ENCODE results near the gene ATP7B. TPM values are rescaled to one million over a fixed set of nuclear protein-coding genes. Genes with fewer than 3 reads are reported as not detected.
A peak's percentile ranks its signal among the peaks of the same experiment; 100 is the strongest.

Gene ATP7B
- total RNA-seq: 9.1 and 14.4 TPM in 2 replicates
- 3.9 and 4.9 TPM in 2 replicates for polyA plus RNA-seq

DNA sequence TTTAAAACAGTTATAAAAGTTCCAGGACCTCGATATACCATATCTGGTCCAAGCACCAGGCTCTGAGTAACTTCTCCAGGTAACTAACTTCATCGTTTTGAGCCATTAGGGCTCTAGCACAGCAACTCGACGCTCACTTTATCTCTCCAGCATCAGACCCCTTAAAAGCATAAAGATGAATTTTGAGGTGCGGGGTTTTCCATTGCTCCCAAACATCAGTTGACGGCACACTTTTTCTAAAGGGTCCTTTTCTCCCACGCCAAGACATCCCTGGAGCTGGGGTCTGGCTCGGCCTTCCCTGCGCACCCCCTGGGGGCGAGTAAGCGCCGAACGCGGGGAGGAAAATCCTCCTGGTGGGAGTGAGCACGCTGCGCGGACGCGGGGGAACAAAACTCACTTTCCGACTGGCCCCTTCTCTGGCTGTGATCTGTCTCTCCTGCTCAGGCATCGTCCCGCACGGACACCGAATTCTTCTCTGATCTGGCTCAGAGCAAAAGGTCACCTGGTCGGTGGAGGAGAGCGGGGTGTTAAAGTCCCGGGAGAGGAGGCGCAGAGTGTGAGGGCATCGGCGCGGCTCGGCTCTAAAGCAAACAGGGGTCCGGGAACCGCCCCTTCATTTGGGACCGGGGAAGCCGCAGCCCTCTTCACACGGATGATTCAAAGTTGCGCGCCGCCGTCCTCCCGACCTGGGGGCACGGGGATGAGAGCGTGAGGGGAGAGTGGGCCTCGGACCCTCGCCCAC, at the start of gene ATP7B:
Gene ATP7B, minus strand, starts transcription at position 561 of the 742 bp plus-strand sequence. Its CDS starts 113 bp downstream, at position 448.
- Histone ChIP-seq H3K36me3 (no peaks in the 10 kb centered on the region), H3K4me3 (peak within 1 kb of the TSS; percentile 83), H3K27ac (peak within 1 kb of the TSS; percentile 92), H3K4me1 (ENCODE audit: low read depth) (peaks cover 3% of the 10 kb centered on the region), H3K27me3 (peaks cover 14% of the 10 kb centered on the region), H3K9me3 (ENCODE audit: low read depth) (no peaks in the 10 kb centered on the region)
- TF ChIP-seq, protein P1, sequence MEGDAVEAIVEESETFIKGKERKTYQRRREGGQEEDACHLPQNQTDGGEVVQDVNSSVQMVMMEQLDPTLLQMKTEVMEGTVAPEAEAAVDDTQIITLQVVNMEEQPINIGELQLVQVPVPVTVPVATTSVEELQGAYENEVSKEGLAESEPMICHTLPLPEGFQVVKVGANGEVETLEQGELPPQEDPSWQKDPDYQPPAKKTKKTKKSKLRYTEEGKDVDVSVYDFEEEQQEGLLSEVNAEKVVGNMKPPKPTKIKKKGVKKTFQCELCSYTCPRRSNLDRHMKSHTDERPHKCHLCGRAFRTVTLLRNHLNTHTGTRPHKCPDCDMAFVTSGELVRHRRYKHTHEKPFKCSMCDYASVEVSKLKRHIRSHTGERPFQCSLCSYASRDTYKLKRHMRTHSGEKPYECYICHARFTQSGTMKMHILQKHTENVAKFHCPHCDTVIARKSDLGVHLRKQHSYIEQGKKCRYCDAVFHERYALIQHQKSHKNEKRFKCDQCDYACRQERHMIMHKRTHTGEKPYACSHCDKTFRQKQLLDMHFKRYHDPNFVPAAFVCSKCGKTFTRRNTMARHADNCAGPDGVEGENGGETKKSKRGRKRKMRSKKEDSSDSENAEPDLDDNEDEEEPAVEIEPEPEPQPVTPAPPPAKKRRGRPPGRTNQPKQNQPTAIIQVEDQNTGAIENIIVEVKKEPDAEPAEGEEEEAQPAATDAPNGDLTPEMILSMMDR (IDR thresholded peaks at IDR 0.05; ENCODE audit: low read depth, low read length): no peak
- peak; percentile 13 to 52 for DNase-seq (ENCODE audit: low read depth in 1 of 2, low spot score in 1 of 2)

- TF ChIP-seq, protein P1 (IDR thresholded peaks at IDR 0.05; ENCODE audit: low read depth, low read length): no peak
- DNase-seq (ENCODE audit: low read depth in 1 of 2, low spot score in 1 of 2): no peak
- H3K27me3 ChIP-seq: no peaks in the 10 kb centered on the region
- H3K4me3 ChIP-seq: no peak overlapping the region
- no peaks in the 10 kb centered on the region for H3K4me1 ChIP-seq (ENCODE audit: low read depth)
- no peaks in the 10 kb centered on the region for H3K36me3 ChIP-seq
- H3K27ac ChIP-seq: no peak overlapping the region
- no peaks in the 10 kb centered on the region for H3K9me3 ChIP-seq (ENCODE audit: low read depth)
These were observed 42.2 kb upstream of the ATP7B start for GRCh38 chr13:52053460-52053859.

GRCh38 chr13:52051400-52051799, 40.1 kb upstream of the ATP7B start:
- DNase-seq (ENCODE audit: low read depth in 1 of 2, low spot score in 1 of 2): no peak
- Histone ChIP-seq H3K27me3 (no peaks in the 10 kb centered on the region), H3K4me3 (no peak overlapping the region), H3K36me3 (no peaks in the 10 kb centered on the region), H3K27ac (no peak overlapping the region), H3K4me1 (ENCODE audit: low read depth) (no peaks in the 10 kb centered on the region), H3K9me3 (ENCODE audit: low read depth) (no peaks in the 10 kb centered on the region)
- TF ChIP-seq, protein P1 (IDR thresholded peaks at IDR 0.05; ENCODE audit: low read depth, low read length): no peak

- Histone ChIP-seq H3K27me3 (no peaks in the 10 kb centered on the region), H3K4me1 (ENCODE audit: low read depth) (no peaks in the 10 kb centered on the region), H3K4me3 (no peak overlapping the region), H3K9me3 (ENCODE audit: low read depth) (no peaks in the 10 kb centered on the region), H3K27ac (no peak overlapping the region), H3K36me3 (no peaks in the 10 kb centered on the region)
- no peak for DNase-seq (ENCODE audit: low read depth in 1 of 2, low spot score in 1 of 2)
- TF ChIP-seq, protein P1 (IDR thresholded peaks at IDR 0.05; ENCODE audit: low read depth, low read length): no peak
These were observed 37.3 kb upstream of the ATP7B start for GRCh38 chr13:52048516-52048915.

- TF ChIP-seq, protein P1 (IDR thresholded peaks at IDR 0.05; ENCODE audit: low read depth, low read length): no peak
- no peaks in the 10 kb centered on the region for H3K27me3 ChIP-seq
- no peak overlapping the region for H3K4me3 ChIP-seq
- no peaks in the 10 kb centered on the region for H3K36me3 ChIP-seq
- no peak for DNase-seq (ENCODE audit: low read depth in 1 of 2, low spot score in 1 of 2)
- no peaks in the 10 kb centered on the region for H3K9me3 ChIP-seq (ENCODE audit: low read depth)
- H3K4me1 ChIP-seq (ENCODE audit: low read depth): no peaks in the 10 kb centered on the region
- no peak overlapping the region for H3K27ac ChIP-seq
These were observed 36.2 kb upstream of the ATP7B start for GRCh38 chr13:52047463-52047862.
